ENCODE results near the gene NOC2L.

NOC2L gene

DNA sequence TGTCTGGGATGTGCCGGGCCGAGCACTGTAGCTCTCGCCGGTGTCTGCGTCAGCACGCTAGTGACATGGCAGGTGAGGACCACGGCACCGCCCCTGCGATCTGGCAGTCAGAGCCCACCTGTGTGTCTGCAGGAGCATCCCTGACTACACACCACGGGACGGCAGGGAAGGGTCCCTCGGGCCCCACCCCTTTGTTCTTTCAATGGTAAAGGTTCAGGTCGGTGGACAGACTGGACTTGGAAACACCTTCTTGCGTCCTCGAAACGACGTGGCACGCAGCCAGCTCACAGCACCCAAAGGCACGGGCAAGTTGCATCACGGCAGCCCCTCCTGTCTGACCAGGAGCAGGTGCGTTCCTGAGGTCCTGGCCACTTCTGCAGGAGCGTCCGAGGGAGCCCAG lies 39.0 kb downstream of the NOC2L start:
- Histone ChIP-seq H3K9me3 (ENCODE audit: severe bottlenecking) (no peaks in the 10 kb centered on the region), H3K27me3 (ENCODE audit: insufficient read depth, low read depth, severe bottlenecking) (no peaks in the 10 kb centered on the region)

GRCh38 chr1:919271-919872 lies 39.7 kb downstream of the NOC2L start:
- no peaks in the 10 kb centered on the region for H3K9me3 ChIP-seq (ENCODE audit: severe bottlenecking)
- no peak overlapping the region for H3K4me3 ChIP-seq (ENCODE audit: low read depth, low read length)
- no peak for DNase-seq
- H3K27me3 ChIP-seq (ENCODE audit: insufficient read depth, low read depth, severe bottlenecking) = no peaks in the 10 kb centered on the region
- peak; percentile 50 for TF ChIP-seq CTCF (IDR thresholded peaks at IDR 0.05; ENCODE audit: low read depth, low read length)
- peak overlapping the region; percentile 20; the same call in 1 of the 2 replicates for H3K27ac ChIP-seq
- no peaks in the 10 kb centered on the region; the same call in 1 of the 2 replicates for H3K36me3 ChIP-seq

More for the DNA sequence above, 39.0 kb downstream of the NOC2L start:
- H3K4me3 ChIP-seq (ENCODE audit: low read depth, low read length) = no peak overlapping the region
- DNase-seq = no peak
- H3K27ac ChIP-seq = peak overlapping the region; percentile 63
- no peak for TF ChIP-seq CTCF (IDR thresholded peaks at IDR 0.05; ENCODE audit: low read depth, low read length)
- H3K36me3 ChIP-seq = no peaks in the 10 kb centered on the region; the same call in 1 of the 2 replicates

DNA sequence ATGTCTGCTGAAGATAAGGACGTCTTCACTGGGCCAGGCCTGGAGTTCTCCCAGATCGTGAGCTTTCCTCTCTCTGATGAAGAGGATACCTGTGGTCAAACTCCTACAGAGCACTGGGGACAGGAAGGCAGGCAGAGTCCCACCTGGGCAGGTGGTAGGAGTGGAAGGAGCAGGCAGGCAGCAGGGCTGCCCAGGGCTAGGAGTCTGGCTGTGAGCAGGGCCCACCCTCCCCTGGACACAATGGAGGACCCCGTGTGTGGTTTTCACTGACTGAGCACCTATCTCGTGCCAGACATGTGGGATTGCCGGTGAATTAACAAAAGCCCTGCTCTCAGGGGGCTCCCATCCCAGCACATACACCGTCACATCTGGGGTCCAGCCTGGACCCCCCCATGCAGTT lies 40.2 kb downstream of the NOC2L start:
- Histone ChIP-seq H3K27me3 (ENCODE audit: insufficient read depth, low read depth, severe bottlenecking) (no peaks in the 10 kb centered on the region), H3K27ac (no peak overlapping the region), H3K4me3 (ENCODE audit: low read depth, low read length) (no peak overlapping the region), H3K36me3 (no peaks in the 10 kb centered on the region; the same call in 1 of the 2 replicates), H3K9me3 (ENCODE audit: severe bottlenecking) (no peaks in the 10 kb centered on the region)
- no peak for DNase-seq
- TF ChIP-seq CTCF (IDR thresholded peaks at IDR 0.05; ENCODE audit: low read depth, low read length) = no peak

DNA sequence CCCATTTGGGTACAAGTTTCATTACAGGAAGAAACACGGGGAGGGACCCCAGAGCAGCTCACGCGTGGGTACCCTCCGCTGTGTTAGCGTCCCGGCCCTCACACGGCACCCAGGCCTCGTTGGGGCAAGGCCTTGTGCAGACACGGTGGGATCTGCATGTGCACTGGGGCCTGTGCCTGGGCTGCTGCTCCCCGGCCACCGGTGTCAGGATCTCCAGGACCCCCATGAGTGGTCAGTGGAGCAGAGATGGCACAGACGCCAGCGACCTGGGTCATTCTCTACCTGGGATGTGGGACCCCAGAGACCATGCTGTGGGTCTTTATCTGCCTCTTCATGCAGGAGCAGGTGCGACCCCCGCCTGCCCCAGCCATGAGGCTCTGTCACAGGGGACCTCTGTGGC lies 40.7 kb downstream of the NOC2L start:
- Histone ChIP-seq H3K36me3 (no peaks in the 10 kb centered on the region; the same call in 1 of the 2 replicates), H3K27ac (0 out of 2 replicates have a peak overlapping the region, but pooled peaks have one; percentile 12), H3K9me3 (ENCODE audit: severe bottlenecking) (no peaks in the 10 kb centered on the region), H3K4me3 (ENCODE audit: low read depth, low read length) (no peak overlapping the region), H3K27me3 (ENCODE audit: insufficient read depth, low read depth, severe bottlenecking) (no peaks in the 10 kb centered on the region)
- TF ChIP-seq CTCF (IDR thresholded peaks at IDR 0.05; ENCODE audit: low read depth, low read length) = no peak
- DNase-seq = no peak

DNA sequence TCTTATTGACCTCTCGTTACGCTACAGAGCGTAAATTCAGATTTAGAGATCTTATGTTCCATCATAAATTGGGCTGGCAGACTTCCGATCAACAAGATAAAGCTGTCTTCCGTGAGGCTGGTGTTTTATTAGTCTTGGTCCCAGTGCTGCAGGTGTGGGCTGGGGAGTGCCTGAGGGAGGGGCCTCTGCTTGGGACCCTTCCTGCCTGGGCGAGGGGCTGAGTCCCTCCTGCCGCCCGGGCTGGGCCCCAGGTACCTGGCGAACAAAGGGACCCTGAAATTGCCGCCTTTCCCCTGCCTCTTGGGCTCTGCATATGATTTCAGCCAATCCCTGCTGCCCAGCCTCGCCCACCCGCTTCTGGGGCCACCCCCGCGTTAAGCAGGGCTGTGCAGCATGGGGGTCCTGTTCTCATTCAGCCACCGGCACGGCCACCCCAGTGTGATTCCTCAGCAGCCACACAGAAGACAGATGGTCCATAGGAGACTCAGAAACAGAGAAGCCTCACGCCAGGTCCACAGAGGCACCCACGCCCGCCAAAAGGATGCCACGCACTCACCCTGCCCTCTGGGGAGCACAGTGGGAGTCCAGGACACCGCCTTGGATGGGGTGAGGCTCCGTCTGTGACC lies 41.5 kb downstream of the NOC2L start:
- Histone ChIP-seq H3K4me3 (ENCODE audit: low read depth, low read length) (no peak overlapping the region), H3K9me3 (ENCODE audit: severe bottlenecking) (no peaks in the 10 kb centered on the region), H3K27me3 (ENCODE audit: insufficient read depth, low read depth, severe bottlenecking) (no peaks in the 10 kb centered on the region), H3K36me3 (no peaks in the 10 kb centered on the region; the same call in 1 of the 2 replicates), H3K27ac (peak overlapping the region; percentile 7)
- DNase-seq = peak; percentile 23
- TF ChIP-seq CTCF (IDR thresholded peaks at IDR 0.05; ENCODE audit: low read depth, low read length) = no peak

Data from WERI-Rb-1 (cell line).